H1 (cell line): Measurements from ENCODE around the gene LPO. TPM values are rescaled to one million over a fixed set of nuclear protein-coding genes. Genes with fewer than 3 reads are reported as not detected.

Experiments
- ASH2L ChIP-seq: fragments of 200-600, 300-600 bp; sonication (generic); IDR thresholded peaks from one replicate; pipeline ENCODE4 v1.7.1; 2017; ENCODE audit warnings: low read length
- ATF2 ChIP-seq: IDR thresholded peaks from 2 replicates; pipeline ENCODE4 v1.6.1; 2012; ENCODE audit warnings: low read length, inconsistent platforms
- CBX5 ChIP-seq: fragments of 300-800, 300-1000 bp; sonication (generic); IDR thresholded peaks from 2 replicates; pipeline ENCODE4 v1.7.1; 2016; ENCODE audit warnings: antibody characterized with exemption, low read length, low read depth
- CHD1 ChIP-seq: IDR thresholded peaks from 2 replicates; pipeline ENCODE4 v1.6.1; 2012; ENCODE audit warnings: low read depth, low read length, improper control_type of control experiment
- CREB1 ChIP-seq: IDR thresholded peaks from 2 replicates; pipeline ENCODE4 v1.6.1; 2012; ENCODE audit warnings: inconsistent platforms
- FOSL1 ChIP-seq: IDR thresholded peaks from 2 replicates; pipeline ENCODE4 v1.6.1; 2011; ENCODE audit warnings: mild to moderate bottlenecking, low read depth, low read length, moderate library complexity; ENCODE audit not compliant: insufficient read depth
- HDAC6 ChIP-seq: IDR thresholded peaks from one replicate; pipeline ENCODE4 v1.7.1; 2012; ENCODE audit warnings: low read depth, mild to moderate bottlenecking, inconsistent platforms, low read length, moderate library complexity
- KDM1A ChIP-seq: fragments of 200-600, 300-600 bp; sonication (generic); IDR thresholded peaks from 2 replicates; pipeline ENCODE4 v1.7.1; 2016; ENCODE audit warnings: mild to moderate bottlenecking, low read length, borderline replicate concordance
- KDM4A ChIP-seq: IDR thresholded peaks from one replicate; pipeline ENCODE4 v1.7.1; 2012; ENCODE audit warnings: low read depth, mild to moderate bottlenecking, moderate library complexity, low read length, inconsistent platforms; ENCODE audit not compliant: severe bottlenecking
- POLR2AphosphoS5 ChIP-seq: IDR thresholded peaks from 2 replicates; pipeline ENCODE4 v1.6.1; 2011; ENCODE audit warnings: low read depth, low read length
- RAD21 ChIP-seq, 2 experiments: IDR thresholded peaks in 1 of 2; conservative IDR thresholded peaks in 1 of 2; 2 replicates each; pipeline ENCODE4 v1.6.1; 2011; ENCODE audit warnings: low read depth in 2 of 2, low read length in 2 of 2, improper control_type of control experiment in 1 of 2, inconsistent platforms in 1 of 2, mild to moderate bottlenecking in 1 of 2, moderate library complexity in 1 of 2
- SAP30 ChIP-seq: fragments of 300-600 bp; sonication (generic); IDR thresholded peaks from 2 replicates; pipeline ENCODE4 v1.7.1; 2012; ENCODE audit warnings: low read length, moderate library complexity, mild to moderate bottlenecking, inconsistent platforms; ENCODE audit not compliant: insufficient read depth, insufficient replicate concordance
- SIRT6 ChIP-seq: IDR thresholded peaks from one replicate; pipeline ENCODE4 v1.7.1; 2012; ENCODE audit warnings: low read length, inconsistent platforms
- SP4 ChIP-seq: IDR thresholded peaks from 2 replicates; pipeline ENCODE4 v1.6.1; 2012; ENCODE audit warnings: low read length, inconsistent platforms
- TAF1 ChIP-seq: IDR thresholded peaks from 2 replicates; pipeline ENCODE4 v1.6.1; 2011; ENCODE audit warnings: mild to moderate bottlenecking, low read depth, low read length
- TCF12 ChIP-seq: IDR thresholded peaks from 2 replicates; pipeline ENCODE4 v1.6.1; 2011; ENCODE audit warnings: low read depth, mild to moderate bottlenecking, low read length
- TEAD4 ChIP-seq: IDR thresholded peaks from 2 replicates; pipeline ENCODE4 v1.6.1; 2012; ENCODE audit warnings: low read depth, low read length, inconsistent platforms, mixed read lengths
- YY1 ChIP-seq: IDR thresholded peaks from 2 replicates; pipeline ENCODE4 v1.6.1; 2011; ENCODE audit warnings: low read depth, mild to moderate bottlenecking, low read length
- polyA plus RNA-seq, 7 experiments: library from polyadenylated mRNA; depleted of rRNA in 3 of 7; stranded (reverse) in 5 of 7; unstranded in 2 of 7; fragments of >200 nt in 5 of 7; fragments of 200-250 nt in 2 of 7; gene quantifications; 1 replicate in 5 of 7; 2 replicates in 1 of 7; 4 replicates in 1 of 7; pipeline versions ENCODE4 v1.2.1 to v1.2.3, GENCODE V29; 2011 to 2013; ENCODE audit warnings: missing spikeins in 2 of 7, mixed read lengths in 2 of 7
- total RNA-seq: library from RNA; stranded (reverse); fragmentation: NEBNext Ultra II Directional; extraction: Animal tissue kit (Norgen Biotek cat#: 25700); gene quantifications from 2 replicates; pipeline ENCODE4 v1.2.1, GENCODE V29; 2021
- TF ChIP-seq, protein P1 (sequence below): IDR thresholded peaks from 2 replicates; pipeline ENCODE4 v1.6.1; 2011; ENCODE audit warnings: low read depth, mild to moderate bottlenecking, low read length; ENCODE audit not compliant: insufficient read depth
- TF ChIP-seq, protein P2 (sequence below): IDR thresholded peaks from 2 replicates; pipeline ENCODE4 v1.6.1; 2012; ENCODE audit warnings: inconsistent platforms
- TF ChIP-seq, protein P3 (sequence below): IDR thresholded peaks from 2 replicates; pipeline ENCODE4 v1.6.1; 2012; ENCODE audit warnings: inconsistent platforms

Gene LPO
- total and polyA plus RNA-seq, 2 of the 8 experiments (the other 6 are each of a cell fraction or from before 2014, with no cell fraction given), result 0.38 to 0.52 TPM

DNA sequence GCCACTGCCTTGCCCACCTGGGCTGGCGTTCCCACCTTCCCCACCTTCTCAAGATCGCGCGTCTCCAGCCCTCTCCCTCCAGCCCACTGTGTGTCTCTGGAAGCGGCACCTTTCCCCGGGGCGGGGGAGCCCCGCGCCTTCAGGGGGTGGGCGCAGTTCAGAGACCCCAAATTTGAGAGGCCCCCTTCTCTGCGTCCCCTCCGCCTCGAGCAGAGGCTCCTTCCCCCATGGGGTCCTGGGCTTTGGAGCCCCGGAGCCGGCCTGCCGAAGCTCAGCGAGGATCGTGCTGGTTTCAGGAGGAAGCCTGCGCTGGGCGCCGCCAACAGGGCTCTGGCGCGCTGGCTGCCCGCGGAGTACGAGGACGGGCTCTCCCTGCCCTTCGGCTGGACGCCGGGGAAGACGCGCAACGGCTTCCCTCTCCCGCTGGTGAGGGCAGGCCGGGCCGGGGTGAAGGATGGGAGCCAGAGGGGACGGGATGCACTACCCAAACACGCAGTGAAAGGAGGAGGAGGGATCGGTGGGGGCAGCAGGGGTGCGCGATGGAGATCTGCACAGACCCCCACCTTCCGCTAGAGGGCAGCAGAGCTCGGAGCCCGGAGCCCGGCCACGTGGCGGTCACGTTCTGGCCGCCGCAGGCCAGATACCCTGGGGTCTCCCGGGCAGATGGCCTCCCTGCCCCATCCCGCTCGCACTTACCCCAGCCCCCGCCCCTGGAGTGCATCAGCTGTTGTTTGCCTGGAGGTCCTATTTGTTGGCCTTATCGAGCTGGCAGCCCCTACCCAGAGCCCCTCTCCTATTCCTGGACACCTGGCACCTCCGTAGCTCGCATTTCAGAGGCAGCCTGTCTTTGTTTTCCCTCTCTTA, 11.1 kb downstream of the LPO start (continued):
- TF ChIP-seq ATF2 (no peak), HDAC6 (no peak), KDM4A (peak; percentile 100), YY1 (no peak), SAP30 (no peak), SIRT6 (no peak), CHD1 (no peak), TAF1 (no peak), ASH2L (peak; percentile 67), CREB1 (peak; percentile 65), KDM1A (peak; percentile 41; the same call in 1 of the 2 replicates), FOSL1 (no peak), SP4 (no peak), POLR2AphosphoS5 (no peak), TEAD4 (0 out of 2 replicates have a peak, but pooled peaks have one; percentile 45), CBX5 (no peak), TCF12 (0 out of 2 replicates have a peak, but pooled peaks have one; percentile 54), RAD21 (IDR thresholded peaks at IDR 0.05 in 1 of 2, conservative IDR thresholded peaks at IDR 0.05 in 1 of 2; ENCODE audit: low read depth in 2 of 2, low read length in 2 of 2) (peak; percentile 63 to 66)
- TF ChIP-seq, protein P1, sequence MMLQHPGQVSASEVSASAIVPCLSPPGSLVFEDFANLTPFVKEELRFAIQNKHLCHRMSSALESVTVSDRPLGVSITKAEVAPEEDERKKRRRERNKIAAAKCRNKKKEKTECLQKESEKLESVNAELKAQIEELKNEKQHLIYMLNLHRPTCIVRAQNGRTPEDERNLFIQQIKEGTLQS, result peak; percentile 51; the same call in 1 of the 2 replicates
- TF ChIP-seq, protein P2, sequence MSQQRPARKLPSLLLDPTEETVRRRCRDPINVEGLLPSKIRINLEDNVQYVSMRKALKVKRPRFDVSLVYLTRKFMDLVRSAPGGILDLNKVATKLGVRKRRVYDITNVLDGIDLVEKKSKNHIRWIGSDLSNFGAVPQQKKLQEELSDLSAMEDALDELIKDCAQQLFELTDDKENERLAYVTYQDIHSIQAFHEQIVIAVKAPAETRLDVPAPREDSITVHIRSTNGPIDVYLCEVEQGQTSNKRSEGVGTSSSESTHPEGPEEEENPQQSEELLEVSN, result peak; percentile 99
- TF ChIP-seq, protein P3, sequence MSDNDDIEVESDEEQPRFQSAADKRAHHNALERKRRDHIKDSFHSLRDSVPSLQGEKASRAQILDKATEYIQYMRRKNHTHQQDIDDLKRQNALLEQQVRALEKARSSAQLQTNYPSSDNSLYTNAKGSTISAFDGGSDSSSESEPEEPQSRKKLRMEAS, result peak; percentile 100
